ENCODE data around the gene CACFD1.

CACFD1 gene

DNA sequence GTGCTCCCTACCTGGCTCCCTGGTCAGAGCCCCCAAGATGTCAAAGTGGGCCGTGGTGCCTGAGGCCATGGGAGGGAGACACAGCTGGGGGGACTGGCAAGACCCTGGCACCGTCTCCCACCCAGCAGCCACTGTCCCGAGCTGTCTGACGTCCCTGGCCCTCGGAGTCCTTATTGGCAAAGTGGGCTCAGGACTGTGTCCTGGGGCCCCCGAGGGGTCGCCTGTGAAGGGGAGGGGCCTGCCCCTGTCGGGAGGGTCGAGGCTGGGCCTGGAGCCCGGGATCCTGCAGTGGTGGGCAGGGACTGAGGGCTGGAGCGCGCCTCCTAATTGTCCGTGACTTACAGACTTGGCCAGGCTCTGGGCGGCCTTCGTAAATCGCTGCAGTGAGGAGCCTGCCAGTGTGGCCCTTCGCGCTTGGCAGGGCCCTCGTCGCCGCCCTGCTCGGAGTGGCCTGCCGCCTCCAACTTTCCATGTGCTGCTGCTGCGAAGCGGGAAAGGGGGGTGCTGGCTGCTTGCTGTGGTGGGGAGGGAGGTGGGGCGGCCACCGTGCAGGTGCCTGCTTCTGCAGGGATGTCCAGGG is 51.2 kb downstream of the CACFD1 start:
- TF ChIP-seq, protein P1, sequence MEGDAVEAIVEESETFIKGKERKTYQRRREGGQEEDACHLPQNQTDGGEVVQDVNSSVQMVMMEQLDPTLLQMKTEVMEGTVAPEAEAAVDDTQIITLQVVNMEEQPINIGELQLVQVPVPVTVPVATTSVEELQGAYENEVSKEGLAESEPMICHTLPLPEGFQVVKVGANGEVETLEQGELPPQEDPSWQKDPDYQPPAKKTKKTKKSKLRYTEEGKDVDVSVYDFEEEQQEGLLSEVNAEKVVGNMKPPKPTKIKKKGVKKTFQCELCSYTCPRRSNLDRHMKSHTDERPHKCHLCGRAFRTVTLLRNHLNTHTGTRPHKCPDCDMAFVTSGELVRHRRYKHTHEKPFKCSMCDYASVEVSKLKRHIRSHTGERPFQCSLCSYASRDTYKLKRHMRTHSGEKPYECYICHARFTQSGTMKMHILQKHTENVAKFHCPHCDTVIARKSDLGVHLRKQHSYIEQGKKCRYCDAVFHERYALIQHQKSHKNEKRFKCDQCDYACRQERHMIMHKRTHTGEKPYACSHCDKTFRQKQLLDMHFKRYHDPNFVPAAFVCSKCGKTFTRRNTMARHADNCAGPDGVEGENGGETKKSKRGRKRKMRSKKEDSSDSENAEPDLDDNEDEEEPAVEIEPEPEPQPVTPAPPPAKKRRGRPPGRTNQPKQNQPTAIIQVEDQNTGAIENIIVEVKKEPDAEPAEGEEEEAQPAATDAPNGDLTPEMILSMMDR (IDR thresholded peaks at IDR 0.05; ENCODE audit: low read length, missing control alignments): no peak
- no peak overlapping the region for H3K4me3 ChIP-seq (replicated peaks; ENCODE audit: low read depth, low read length)
- DNase-seq (ENCODE audit: low read depth): no peak

DNA sequence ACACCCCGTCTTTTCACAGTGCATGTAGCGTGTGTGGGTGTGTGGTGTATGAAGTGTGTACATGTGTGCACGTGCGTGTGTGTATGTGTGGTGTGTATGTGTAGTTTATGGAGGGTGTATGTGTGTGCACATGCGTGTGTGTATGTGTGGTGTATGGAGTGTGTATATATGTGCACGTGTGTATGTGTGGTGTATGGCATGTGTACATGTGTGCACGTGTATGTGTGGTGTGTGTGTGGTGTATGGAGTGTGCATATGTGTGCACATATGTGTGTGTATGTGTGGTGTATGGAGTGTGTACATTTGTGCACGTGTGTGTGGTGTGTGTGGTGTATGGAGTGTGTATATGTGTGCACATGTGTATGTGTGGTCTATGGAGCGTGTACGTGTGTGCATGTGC is 51.8 kb downstream of the CACFD1 start:
- no peak for DNase-seq (ENCODE audit: low read depth)
- TF ChIP-seq, protein P1 (IDR thresholded peaks at IDR 0.05; ENCODE audit: low read length, missing control alignments): no peak
- H3K4me3 ChIP-seq (replicated peaks; ENCODE audit: low read depth, low read length): no peak overlapping the region

DNA sequence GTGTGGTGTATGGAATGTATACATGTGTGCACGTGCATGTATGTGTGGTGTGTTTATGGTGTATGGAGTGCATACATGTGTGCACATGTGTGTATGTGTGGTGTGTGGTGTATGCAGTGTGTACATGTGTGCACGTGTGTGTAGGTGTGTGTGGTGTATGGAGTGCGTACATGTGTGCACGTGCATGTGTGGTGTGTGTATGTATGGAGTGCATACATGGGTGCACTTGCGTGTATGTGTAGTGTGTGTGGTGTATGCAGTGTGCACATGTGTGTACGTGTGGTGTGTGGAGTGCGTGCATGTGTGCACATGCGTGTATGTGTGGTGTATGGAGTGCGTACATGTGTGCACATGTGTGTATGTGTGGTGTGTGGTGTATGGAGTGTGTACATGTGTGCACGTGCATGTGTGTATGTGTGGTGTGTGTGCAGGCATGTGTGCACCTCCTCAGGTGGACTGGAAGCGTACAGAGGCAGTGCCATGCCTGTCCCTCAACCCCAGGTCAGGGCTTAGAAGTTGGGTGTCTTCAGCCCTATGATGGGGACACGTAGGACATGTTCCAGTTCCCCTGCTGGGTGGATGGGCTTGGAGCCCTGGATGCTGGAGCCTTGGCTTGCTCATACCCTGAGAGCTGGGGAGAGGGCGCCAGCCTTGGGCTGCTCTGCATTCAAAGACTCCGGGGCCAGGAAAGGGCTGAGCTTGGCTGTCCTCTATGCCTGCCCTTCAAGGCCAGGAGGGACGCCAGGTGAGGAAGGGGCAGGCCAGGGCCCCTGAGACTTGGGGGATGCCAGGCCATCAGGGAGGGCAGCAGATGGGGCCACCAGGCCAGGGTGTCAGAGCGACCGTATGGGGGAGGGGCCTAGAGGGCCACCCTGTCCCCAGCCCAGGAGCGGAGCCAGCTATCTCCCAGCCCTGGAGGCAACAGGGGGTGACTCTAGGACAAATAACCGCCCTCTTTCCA is 52.8 kb downstream of the CACFD1 start:
- DNase-seq (ENCODE audit: low read depth): no peak
- no peak overlapping the region for H3K4me3 ChIP-seq (replicated peaks; ENCODE audit: low read depth, low read length)
- TF ChIP-seq, protein P1 (IDR thresholded peaks at IDR 0.05; ENCODE audit: low read length, missing control alignments): no peak

DNA sequence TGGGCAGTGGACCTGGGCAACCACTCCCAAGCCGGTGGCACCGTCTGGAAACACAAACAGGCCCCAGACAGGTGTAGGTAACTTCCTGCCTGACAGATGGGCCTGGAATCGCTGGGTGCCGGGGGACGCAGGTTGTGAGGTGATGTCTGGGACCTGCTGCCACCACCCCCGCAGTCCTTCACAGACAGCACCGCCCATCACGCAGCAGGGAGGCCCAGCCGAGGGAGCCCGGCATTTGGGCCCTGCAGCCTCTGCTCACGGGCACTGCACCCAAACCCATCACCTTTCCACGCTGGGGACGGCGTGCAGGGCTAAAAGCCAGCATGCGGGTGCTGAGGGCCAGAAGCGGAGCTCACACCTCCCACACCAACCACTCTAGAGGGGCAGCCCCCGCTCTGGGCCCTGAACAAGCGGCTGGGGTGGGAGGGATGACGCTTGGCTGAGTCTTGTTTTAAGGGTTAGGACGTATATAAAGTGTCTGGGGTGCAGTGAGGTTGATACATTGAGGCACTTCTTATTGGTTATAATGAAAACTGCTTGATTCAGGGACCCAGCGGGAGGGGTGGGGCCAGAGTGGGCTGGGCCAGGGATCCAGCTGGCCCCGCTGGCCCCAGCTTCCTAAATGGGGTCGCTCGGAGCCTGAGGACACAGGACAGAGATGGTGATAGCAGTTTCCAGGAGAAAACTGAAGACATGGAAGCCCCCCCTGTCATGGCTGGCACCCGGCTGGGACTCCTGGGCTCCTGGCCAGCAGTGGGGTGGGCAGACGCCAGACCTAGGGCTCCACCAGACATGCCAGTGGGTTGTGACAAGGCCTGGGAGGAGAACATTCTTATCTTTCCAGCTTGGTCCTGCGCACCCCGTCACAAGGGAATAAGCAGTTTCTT is 53.7 kb downstream of the CACFD1 start:
- DNase-seq (ENCODE audit: low read depth): no peak
- H3K4me3 ChIP-seq (replicated peaks; ENCODE audit: low read depth, low read length): no peak overlapping the region
- TF ChIP-seq, protein P1 (IDR thresholded peaks at IDR 0.05; ENCODE audit: low read length, missing control alignments): no peak

DNA sequence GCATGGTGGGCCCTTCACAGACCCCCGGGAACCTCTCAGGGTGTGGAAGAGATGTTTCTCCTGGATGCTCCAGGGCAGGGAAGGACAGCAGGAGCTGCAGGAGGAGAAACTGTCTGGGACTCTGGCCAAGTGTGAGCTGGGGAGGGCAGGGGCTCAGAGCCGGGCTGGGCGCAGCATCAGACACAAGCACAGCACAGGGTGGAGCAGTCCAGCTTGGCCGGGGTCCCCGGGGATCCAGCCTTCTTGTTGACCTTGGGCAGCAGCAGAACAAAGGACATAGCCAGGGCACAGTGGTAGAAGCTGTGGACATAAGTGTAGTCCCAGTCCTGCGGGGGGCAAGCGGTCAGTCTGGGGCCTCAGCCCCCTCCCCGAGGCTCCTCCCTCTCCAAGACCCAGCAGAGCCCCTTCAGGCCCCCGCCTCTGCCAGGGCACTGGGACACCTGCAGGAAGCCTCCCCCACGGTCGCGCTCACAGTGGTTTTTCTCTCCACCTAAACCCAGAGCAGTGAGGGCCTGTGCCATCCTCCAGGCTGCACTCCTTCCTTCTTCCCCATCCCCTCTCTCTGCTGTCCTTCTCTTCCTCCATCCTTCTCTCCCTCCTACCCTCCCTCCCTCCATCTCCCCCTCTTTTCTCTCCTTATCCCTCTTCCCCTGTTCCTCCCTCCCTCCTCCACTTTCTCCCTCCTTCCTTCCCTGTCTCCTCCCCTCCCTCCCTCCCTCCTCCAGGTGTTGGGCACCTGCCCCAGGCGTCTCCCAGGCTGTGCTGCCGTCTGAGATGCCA is 54.9 kb downstream of the CACFD1 start:
- TF ChIP-seq, protein P1 (IDR thresholded peaks at IDR 0.05; ENCODE audit: low read length, missing control alignments): no peak
- no peak overlapping the region for H3K4me3 ChIP-seq (replicated peaks; ENCODE audit: low read depth, low read length)
- no peak for DNase-seq (ENCODE audit: low read depth)

DNA sequence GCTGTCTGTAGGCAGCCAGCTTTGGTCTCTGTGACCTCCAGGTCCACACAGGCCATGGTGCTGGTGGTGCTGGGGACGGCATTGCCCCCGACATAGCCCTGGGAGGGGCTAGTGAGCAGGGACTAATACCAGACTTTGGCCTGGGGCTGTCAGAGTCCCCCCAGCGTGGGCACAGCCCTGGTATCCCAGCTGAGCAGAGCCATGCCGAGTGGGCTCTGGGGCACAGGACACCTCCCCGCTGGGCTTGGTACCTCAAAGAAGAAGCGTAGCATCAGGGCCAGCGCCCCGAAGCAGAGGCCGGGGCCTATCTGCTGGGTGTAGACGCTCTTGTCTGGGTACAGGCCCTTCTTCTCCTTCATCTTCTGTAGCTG is 55.4 kb downstream of the CACFD1 start:
- H3K4me3 ChIP-seq (replicated peaks; ENCODE audit: low read depth, low read length): no peak overlapping the region
- TF ChIP-seq, protein P1 (IDR thresholded peaks at IDR 0.05; ENCODE audit: low read length, missing control alignments): no peak
- no peak for DNase-seq (ENCODE audit: low read depth)

Data from fibroblast of pulmonary artery (primary cell).